CD4-positive, CD25-positive, alpha-beta regulatory T cell (primary cell): ENCODE data around the gene WWOX. TPM values are rescaled to one million over a fixed set of nuclear protein-coding genes. Genes with fewer than 3 reads are reported as not detected.
A peak's percentile ranks its signal among the peaks of the same experiment; 100 is the strongest.

Source experiments
- ATAC-seq, 2 donors: fragments of 150-1000 bp; cut with Tn5 transposase; one replicate each; pipeline ENCODE4 v1.10.0; 2021; ENCODE audit warnings: low read depth in 2 of 2, moderate number of reproducible peaks in 2 of 2, moderate library complexity in 1 of 2
- DNase-seq, 3 donors: peaks; one replicate each; pipeline versions ENCODE4 v3.0.0 to v3.0.0-alpha.2; 2012 to 2022; ENCODE audit warnings: mixed read lengths in 1 of 3
- H3K27ac ChIP-seq: one replicate; pipeline ENCODE4 v1.7.0; 2013; ENCODE audit warnings: mild to moderate bottlenecking, low read length; ENCODE audit not compliant: insufficient read depth, poor library complexity, severe bottlenecking
- H3K27me3 ChIP-seq: one replicate; pipeline ENCODE4 v1.7.0; 2013; ENCODE audit warnings: low read length; ENCODE audit not compliant: control insufficient read depth, insufficient read depth
- H3K36me3 ChIP-seq: one replicate; pipeline ENCODE4 v1.7.0; 2013; ENCODE audit warnings: mild to moderate bottlenecking, low read length, moderate library complexity; ENCODE audit not compliant: control insufficient read depth, insufficient read depth
- H3K4me1 ChIP-seq: 2 replicates; pipeline ENCODE4 v1.7.0; 2013; ENCODE audit warnings: mild to moderate bottlenecking, low read length; ENCODE audit not compliant: insufficient read depth, control insufficient read depth, poor library complexity, severe bottlenecking
- H3K4me3 ChIP-seq: one replicate; pipeline ENCODE4 v1.7.0; 2013; ENCODE audit warnings: low read depth, mild to moderate bottlenecking, low read length, moderate library complexity
- H3K9me3 ChIP-seq, 2 experiments: 1 replicate in 1 of 2; 2 replicates in 1 of 2; pipeline ENCODE4 v1.7.0; 2013; ENCODE audit warnings: low read length in 2 of 2, mild to moderate bottlenecking in 1 of 2, moderate library complexity in 1 of 2; ENCODE audit not compliant: control insufficient read depth in 2 of 2
- H3K27ac Mint-ChIP-seq, 3 donors: one replicate each; pipeline ENCODE4 v1.8.0; 2020 to 2022; ENCODE audit warnings: mild to moderate bottlenecking in 3 of 3, mixed read lengths in 3 of 3, moderate library complexity in 2 of 3
- H3K27me3 Mint-ChIP-seq: one replicate; pipeline ENCODE4 v1.8.0; 2022; ENCODE audit warnings: mild to moderate bottlenecking, mixed read lengths
- H3K36me3 Mint-ChIP-seq: one replicate; pipeline ENCODE4 v1.8.0; 2020; ENCODE audit warnings: mixed read lengths
- H3K4me1 Mint-ChIP-seq, 4 donors: one replicate each; pipeline ENCODE4 v1.8.0; 2020 to 2022; ENCODE audit warnings: mixed read lengths in 4 of 4, mild to moderate bottlenecking in 1 of 4
- H3K4me3 Mint-ChIP-seq, 4 donors: one replicate each; pipeline ENCODE4 v1.8.0; 2020 to 2022; ENCODE audit warnings: mild to moderate bottlenecking in 4 of 4, mixed read lengths in 4 of 4, moderate library complexity in 3 of 4
- H3K9me3 Mint-ChIP-seq, 7 donors: one replicate each; pipeline ENCODE4 v1.8.0; 2020 to 2022; ENCODE audit warnings: mixed read lengths in 7 of 7, mild to moderate bottlenecking in 3 of 7, moderate library complexity in 2 of 7
- polyA plus RNA-seq, 4 donors: library from polyadenylated mRNA; unstranded; fragments of 300-500 nt; fragmentation: Illumina TruSeq; gene quantifications; one replicate each; pipeline ENCODE4 v1.2.3, GENCODE V29; 2021
- total RNA-seq: library from RNA; stranded (reverse); gene quantifications from one replicate; pipeline ENCODE4 v1.2.3, GENCODE V29; 2022

WWOX gene
- total and polyA plus RNA-seq, 5 donors from 2014 or later: 10.3 to 18.6 (median 12.8) TPM

GRCh38 chr16:79155904-79156303 is 1056.5 kb downstream of the WWOX start:
- Histone ChIP-seq H3K27ac (no peak overlapping the region), H3K36me3 (no peaks in the 10 kb centered on the region), H3K4me3 (no peak overlapping the region), H3K4me1 (no peaks in the 10 kb centered on the region), H3K27me3 (no peaks in the 10 kb centered on the region), H3K9me3 (no peaks in the 10 kb centered on the region)
- Mint-ChIP-seq H3K27me3 (no peaks in the 10 kb centered on the region), H3K9me3 (peaks cover 0 to 2% (median 0%) of the 10 kb centered on the region in 7 donors), H3K27ac (no peak overlapping the region), H3K4me3 (no peak overlapping the region), H3K4me1 (peaks cover 2 to 18% (median 9%) of the 10 kb centered on the region in 4 donors), H3K36me3 (peaks cover 2% of the 10 kb centered on the region)
- DNase-seq: peak in 1 of 3 donors; percentile 44
- no peak for ATAC-seq

- Mint-ChIP-seq H3K36me3 (peaks cover 4% of the 10 kb centered on the region), H3K27ac (no peak overlapping the region), H3K4me1 (peaks cover 2 to 18% (median 9%) of the 10 kb centered on the region in 4 donors), H3K9me3 (peaks cover 0 to 2% (median 0%) of the 10 kb centered on the region in 7 donors), H3K27me3 (no peaks in the 10 kb centered on the region), H3K4me3 (no peak overlapping the region)
- no peak overlapping the region for H3K4me3 ChIP-seq
- DNase-seq (peak in 1 of 3 donors; percentile 15), ATAC-seq (no peak)
- H3K9me3 ChIP-seq: no peaks in the 10 kb centered on the region
- no peaks in the 10 kb centered on the region for H3K36me3 ChIP-seq
- no peak overlapping the region for H3K27ac ChIP-seq
- H3K4me1 ChIP-seq: no peaks in the 10 kb centered on the region
- no peaks in the 10 kb centered on the region for H3K27me3 ChIP-seq
Observed at GRCh38 chr16:79156761-79157160, 1057.3 kb downstream of the WWOX start.

- no peaks in the 10 kb centered on the region for H3K27me3 Mint-ChIP-seq
Observed at GRCh38 chr16:79158337-79158736, 1058.9 kb downstream of the WWOX start.

GRCh38 chr16:79159261-79160049 is 1060.0 kb downstream of the WWOX start:
- Histone ChIP-seq H3K27ac (no peak overlapping the region), H3K9me3 (no peaks in the 10 kb centered on the region), H3K4me1 (peaks cover 3% of the 10 kb centered on the region), H3K36me3 (no peaks in the 10 kb centered on the region), H3K4me3 (no peak overlapping the region), H3K27me3 (no peaks in the 10 kb centered on the region)
- Mint-ChIP-seq H3K4me3 (no peak overlapping the region), H3K27ac (peak overlapping the region in 1 of 3 donors; percentile 28), H3K36me3 (peaks cover 4% of the 10 kb centered on the region), H3K4me1 (peaks cover 4 to 26% (median 14%) of the 10 kb centered on the region in 4 donors), H3K9me3 (peaks cover 0 to 2% (median 0%) of the 10 kb centered on the region in 7 donors), H3K27me3 (no peaks in the 10 kb centered on the region)
- ATAC-seq: no peak
- DNase-seq: no peak

More at GRCh38 chr16:79158337-79158736, 1058.9 kb downstream of the WWOX start:
- Mint-ChIP-seq H3K4me1 (peaks cover 4 to 18% (median 11%) of the 10 kb centered on the region in 4 donors), H3K27ac (peak overlapping the region in 2 of 3 donors; percentile 13 to 67), H3K4me3 (no peak overlapping the region), H3K9me3 (peaks cover 0 to 2% (median 0%) of the 10 kb centered on the region in 7 donors), H3K36me3 (peaks cover 4% of the 10 kb centered on the region)
- Histone ChIP-seq H3K27me3 (no peaks in the 10 kb centered on the region), H3K36me3 (no peaks in the 10 kb centered on the region), H3K9me3 (no peaks in the 10 kb centered on the region), H3K4me3 (no peak overlapping the region), H3K4me1 (no peaks in the 10 kb centered on the region), H3K27ac (no peak overlapping the region)
- DNase-seq (no peak), ATAC-seq (no peak)

GRCh38 chr16:79162977-79163376 is 1063.5 kb downstream of the WWOX start:
- peak overlapping the region in 1 of 4 donors; percentile 36 for H3K4me3 Mint-ChIP-seq
- H3K27ac ChIP-seq: no peak overlapping the region
- H3K27me3 Mint-ChIP-seq: no peaks in the 10 kb centered on the region
- no peak for DNase-seq
- H3K36me3 ChIP-seq: no peaks in the 10 kb centered on the region
- H3K4me1 ChIP-seq: peaks cover 3% of the 10 kb centered on the region
- peaks cover 4% of the 10 kb centered on the region for H3K36me3 Mint-ChIP-seq
- no peaks in the 10 kb centered on the region for H3K27me3 ChIP-seq
- H3K4me3 ChIP-seq: no peak overlapping the region
- ATAC-seq: no peak
- H3K4me1 Mint-ChIP-seq: peaks cover 0 to 14% (median 3%) of the 10 kb centered on the region in 4 donors
- peaks cover 0 to 7% (median 1%) of the 10 kb centered on the region in 7 donors for H3K9me3 Mint-ChIP-seq
- no peak overlapping the region for H3K27ac Mint-ChIP-seq
- H3K9me3 ChIP-seq: no peaks in the 10 kb centered on the region

- H3K4me3 ChIP-seq: no peak overlapping the region
- DNase-seq: peak in 1 of 3 donors; percentile 10
- H3K4me3 Mint-ChIP-seq: peak overlapping the region in 3 of 4 donors; percentile 51 to 86 (median 82)
Observed at GRCh38 chr16:79163691-79164387, 1064.4 kb downstream of the WWOX start.

GRCh38 chr16:79164388-79164995 is 1065.0 kb downstream of the WWOX start:
- Histone ChIP-seq H3K27me3 (no peaks in the 10 kb centered on the region), H3K4me3 (no peak overlapping the region), H3K4me1 (peaks cover 3% of the 10 kb centered on the region), H3K27ac (no peak overlapping the region), H3K9me3 (no peaks in the 10 kb centered on the region), H3K36me3 (no peaks in the 10 kb centered on the region)
- Mint-ChIP-seq H3K27ac (no peak overlapping the region), H3K4me3 (no peak overlapping the region), H3K9me3 (peaks cover 0 to 10% (median 1%) of the 10 kb centered on the region in 7 donors), H3K36me3 (peaks cover 4% of the 10 kb centered on the region), H3K27me3 (no peaks in the 10 kb centered on the region), H3K4me1 (peaks cover 0 to 14% (median 3%) of the 10 kb centered on the region in 4 donors)
- DNase-seq (no peak), ATAC-seq (no peak)

More at GRCh38 chr16:79163691-79164387, 1064.4 kb downstream of the WWOX start:
- Mint-ChIP-seq H3K4me1 (peaks cover 0 to 14% (median 3%) of the 10 kb centered on the region in 4 donors), H3K9me3 (peaks cover 0 to 10% (median 1%) of the 10 kb centered on the region in 7 donors), H3K36me3 (peaks cover 4% of the 10 kb centered on the region), H3K27me3 (no peaks in the 10 kb centered on the region), H3K27ac (peak overlapping the region in 1 of 3 donors; percentile 78)
- Histone ChIP-seq H3K4me1 (peaks cover 3% of the 10 kb centered on the region), H3K27me3 (no peaks in the 10 kb centered on the region), H3K36me3 (no peaks in the 10 kb centered on the region), H3K27ac (no peak overlapping the region), H3K9me3 (no peaks in the 10 kb centered on the region)
- no peak for ATAC-seq
